HG02798 (cell line): ENCODE data around the gene PTPRN2.

Experiments used
- ATAC-seq: cut with Tn5 transposase; IDR thresholded peaks from one replicate; pipeline ENCODE4 v1.9.1; 2021; ENCODE audit warnings: mild to moderate bottlenecking; ENCODE audit not compliant: unreplicated experiment, poor library complexity

PTPRN2 gene

DNA sequence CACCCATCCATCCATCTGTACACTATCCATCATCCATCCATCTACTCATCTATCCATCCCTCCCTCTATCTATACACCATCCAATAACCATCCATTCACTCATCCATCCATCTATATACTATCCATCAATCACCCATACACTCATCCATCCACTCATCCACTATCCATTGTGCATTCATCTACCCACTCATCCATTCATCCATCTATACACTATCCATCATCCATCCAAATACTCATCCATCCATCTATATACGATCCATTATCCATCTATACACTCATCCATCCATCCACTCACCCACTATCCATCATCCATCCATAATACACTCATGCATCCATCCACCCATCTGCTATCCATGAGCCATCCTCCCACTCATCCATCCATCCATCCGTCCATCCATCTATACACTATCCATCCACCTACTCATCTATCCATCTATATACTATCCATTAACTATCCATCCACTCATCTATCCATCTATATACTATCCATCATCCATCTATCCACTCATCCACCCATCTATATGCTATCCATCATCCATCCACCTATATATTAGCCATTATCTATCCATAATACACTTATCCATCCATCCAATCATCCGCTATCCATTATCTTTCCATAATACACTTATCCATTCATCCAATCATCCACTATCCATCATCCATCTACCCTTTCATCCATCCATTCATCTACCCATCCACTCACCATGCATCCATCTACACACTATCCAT, 765.5 kb downstream of the PTPRN2 start:
- ATAC-seq: no peak

DNA sequence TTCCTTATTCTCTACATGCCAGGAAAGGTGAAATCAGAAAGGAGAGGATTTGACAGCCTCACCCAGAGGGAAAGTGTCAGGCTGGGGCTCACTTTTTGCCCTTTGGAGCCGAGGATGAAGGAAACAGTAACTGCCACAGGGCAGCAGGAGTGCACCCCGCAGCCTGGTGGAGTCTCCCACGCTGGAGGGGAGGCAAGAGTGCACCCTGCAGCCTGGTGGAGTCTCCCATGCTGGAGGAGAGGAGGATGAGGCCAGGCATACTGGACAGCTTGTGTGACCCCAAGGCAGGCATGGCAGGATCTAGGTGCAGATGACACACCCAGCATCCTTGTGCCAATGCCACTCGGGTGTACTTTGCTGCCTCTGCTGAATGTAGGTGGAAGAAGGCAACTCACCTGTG, 766.8 kb downstream of the PTPRN2 start:
- no peak for ATAC-seq

DNA sequence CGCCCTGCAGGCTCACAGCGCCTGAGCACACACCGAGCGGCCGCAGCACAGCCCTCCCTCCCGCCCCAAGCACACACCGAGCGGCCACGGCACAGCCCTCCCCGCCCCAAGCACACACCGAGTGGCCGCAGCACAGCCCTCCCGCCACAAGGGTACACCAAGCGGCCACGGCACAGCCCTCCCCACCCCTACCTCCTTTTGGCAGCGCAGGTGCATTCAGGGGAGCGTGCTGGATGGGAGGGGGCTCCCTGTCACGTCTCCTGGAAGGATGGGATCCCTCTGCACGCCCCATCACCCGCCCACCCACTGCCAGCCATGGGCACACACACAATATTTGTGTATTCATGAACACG, 768.2 kb downstream of the PTPRN2 start:
- ATAC-seq: no peak

DNA sequence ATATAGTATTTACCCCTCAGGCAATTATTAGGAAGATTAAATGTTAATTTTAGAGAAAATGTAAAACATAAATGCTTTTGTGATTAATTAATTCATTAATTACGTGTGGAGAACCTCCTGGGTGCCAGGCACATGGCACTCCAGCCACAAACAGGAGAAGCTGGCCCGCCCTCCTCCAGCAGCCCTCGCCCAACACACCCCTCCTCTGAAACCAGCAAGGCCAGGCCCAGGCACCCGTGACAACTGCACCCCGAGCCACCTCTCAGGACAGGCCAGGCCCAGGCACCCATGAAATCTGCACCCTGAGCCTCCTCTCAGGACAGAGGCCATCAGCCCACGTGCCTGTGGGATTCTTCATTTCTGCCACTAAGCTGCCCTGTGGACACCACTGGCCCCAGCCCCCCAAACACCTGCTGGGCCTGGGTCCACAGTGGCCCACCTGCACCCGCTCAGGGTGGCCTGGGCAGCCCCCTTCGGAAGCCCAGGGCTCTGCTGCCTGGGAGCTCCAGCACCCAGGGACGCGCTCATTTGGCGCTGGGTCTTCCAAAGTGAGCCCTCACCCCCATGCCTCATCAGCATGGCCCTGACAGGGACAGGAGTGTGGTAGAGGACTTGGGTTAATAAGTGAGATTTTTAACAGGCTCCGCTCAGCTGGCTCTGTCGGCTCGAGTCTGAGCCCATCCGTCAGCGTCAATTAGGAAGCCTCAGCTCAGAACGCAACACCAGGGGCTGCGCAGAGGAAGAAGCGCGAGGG, 768.7 kb downstream of the PTPRN2 start:
- ATAC-seq: no peak

DNA sequence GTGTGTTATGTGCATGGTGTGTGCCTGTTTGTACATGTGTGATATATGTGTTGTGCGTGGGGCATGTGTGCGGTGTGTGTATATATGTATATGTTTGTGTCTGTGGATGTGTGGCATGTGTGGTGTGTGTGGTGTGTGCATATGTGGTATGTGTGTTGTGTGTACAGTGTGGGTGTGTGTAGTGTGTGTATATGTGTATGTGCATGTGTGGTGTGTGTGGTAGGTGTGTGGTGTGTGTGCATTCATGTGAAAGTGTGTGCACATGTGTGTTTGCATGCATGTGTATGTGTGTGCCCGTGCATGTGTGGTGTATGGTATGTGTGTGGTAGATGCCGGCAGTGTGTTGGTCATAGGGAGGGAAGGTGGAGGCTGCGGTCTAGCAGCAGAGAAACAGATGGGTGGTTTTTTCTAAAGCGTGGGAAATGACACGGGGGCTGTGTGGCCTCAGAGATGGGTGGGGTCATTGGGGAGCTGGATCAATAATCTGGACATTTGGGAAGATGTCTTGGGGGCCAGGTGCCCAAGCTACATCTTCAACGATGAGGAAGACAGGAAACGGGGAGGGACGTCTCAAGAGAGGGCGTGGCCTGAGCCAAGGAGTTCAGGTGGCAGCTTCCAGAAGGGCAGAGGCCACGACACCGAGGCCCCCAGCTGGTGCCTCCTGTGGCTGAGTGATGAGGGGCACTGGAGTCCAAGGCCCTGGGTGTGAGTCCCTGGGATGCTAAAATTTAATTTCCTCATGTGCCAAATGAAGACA, 769.5 kb downstream of the PTPRN2 start:
- ATAC-seq: no peak

DNA sequence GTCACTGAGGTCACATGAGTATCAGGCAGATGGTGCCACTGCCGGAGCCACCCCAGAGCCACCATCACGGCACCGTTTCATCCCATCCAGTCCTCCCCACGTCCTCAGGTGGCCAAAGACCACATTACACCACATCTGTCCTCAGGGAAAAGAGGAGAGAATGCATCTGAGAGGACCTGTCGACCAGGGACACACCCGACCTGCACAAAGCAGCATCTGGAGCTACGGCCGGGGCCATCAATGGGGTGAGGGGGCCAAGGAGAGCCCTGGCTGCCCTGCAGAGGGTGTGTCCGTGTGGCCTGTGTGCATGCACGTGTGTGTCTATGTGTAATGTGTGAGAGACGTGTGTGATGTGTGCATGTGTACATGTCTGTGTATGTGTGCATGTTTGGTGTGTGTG, 770.2 kb downstream of the PTPRN2 start:
- no peak for ATAC-seq

DNA sequence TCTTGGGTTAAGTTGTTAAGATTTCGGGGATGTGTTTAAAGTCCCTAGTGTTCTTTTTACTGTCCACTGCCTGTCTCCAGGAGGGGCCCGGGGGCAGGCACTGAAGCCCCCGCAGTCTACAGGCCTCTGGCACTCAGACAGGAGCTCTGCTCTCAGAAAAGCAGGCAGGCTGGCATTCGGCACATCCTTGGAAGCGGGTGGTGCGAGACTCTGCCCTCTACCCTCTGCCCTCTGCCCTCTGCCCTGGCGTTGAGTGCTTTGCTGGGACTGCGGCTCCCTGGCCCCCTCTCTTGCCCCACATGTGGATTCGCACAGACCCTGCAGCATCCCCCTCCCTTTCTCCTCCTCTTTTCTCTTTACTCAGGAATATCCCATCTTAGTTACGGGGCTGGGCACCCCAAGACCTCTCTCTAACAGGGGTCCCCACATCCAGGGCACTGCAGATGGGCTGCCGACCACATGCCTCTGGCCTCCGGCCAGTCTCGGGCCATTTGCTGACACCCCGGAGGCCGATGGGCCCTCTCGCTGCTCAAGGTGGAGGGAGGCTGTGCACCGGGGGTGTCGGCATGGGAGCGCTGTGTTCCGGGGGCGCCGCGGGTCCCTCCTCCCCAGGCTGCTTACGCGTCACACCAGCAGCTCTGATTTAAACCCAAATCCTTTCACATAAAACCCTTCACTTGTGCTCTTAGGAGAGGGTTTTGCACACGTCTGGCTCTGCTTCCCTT, 770.9 kb downstream of the PTPRN2 start:
- no peak for ATAC-seq

DNA sequence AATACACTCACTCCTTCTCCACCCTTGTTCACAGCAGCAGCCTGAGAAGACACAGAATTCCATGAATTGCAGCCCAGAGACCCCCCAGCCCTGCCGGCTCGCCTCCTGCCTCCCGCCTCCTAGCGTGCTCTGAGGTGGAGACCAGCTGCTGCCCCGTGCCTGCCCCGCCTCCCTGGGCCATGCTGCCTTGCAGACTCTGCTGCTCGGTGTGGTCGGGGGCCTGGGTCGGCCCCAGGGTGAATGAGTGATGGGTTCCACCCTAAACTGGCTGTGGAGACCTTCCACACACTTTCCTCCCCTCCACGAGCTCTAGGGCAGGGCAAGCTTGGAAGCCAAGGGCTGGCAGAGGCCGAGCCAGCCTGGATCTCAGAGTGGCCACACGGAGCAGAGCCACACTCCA, 771.5 kb downstream of the PTPRN2 start:
- ATAC-seq: no peak

DNA sequence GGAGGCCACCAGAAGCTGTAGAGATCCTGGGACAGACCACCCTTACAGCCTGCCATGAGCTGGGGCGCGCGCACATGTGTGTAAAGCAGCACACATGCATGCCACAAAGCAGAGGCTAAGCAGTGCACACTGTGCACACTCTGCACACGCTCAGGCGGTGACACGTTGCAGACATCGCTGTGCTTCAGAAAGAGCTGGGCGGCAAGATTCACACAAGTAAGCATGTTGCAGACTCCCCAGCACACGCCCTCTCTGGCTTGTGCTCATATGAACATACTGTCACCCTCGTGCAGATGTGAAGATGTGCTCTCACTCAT, 772.0 kb downstream of the PTPRN2 start:
- no peak for ATAC-seq

DNA sequence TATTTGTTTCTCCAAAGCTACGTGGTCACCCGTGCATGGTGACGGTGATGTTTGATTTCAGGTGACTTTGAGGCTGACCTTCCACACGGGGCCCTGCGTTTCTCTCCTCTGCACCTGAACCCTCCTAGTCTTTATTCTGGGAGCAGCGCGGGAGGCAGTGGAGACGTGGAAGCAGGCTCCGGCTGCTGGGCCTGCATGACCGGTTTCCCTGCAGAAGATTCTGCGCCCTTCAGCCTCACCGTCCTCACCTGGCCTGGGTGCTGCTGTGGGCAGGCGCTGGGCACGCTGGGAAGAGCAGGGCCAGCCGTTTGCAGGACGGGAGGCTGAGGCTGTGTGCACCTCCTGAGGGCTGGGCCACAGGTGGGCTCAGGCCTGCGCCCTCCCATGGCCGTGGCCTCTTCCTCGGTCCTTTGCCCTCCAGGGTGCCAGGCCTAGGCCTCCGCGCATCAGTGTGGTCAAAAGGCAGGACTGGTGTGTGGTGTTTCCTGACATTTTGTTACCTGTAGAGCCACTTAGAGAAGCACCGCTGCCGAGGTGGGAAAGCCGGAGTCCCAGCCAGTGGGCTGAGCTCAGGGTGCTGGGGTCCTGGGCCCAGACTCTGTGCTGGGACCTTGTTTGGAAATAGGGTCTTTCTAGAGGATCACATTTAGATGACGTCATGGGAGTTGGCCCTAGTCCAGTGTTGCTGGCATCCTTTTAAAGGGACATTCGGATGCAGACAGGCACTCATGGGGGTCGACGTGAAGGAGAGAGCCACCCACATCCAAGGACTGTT, 772.5 kb downstream of the PTPRN2 start:
- ATAC-seq: no peak

DNA sequence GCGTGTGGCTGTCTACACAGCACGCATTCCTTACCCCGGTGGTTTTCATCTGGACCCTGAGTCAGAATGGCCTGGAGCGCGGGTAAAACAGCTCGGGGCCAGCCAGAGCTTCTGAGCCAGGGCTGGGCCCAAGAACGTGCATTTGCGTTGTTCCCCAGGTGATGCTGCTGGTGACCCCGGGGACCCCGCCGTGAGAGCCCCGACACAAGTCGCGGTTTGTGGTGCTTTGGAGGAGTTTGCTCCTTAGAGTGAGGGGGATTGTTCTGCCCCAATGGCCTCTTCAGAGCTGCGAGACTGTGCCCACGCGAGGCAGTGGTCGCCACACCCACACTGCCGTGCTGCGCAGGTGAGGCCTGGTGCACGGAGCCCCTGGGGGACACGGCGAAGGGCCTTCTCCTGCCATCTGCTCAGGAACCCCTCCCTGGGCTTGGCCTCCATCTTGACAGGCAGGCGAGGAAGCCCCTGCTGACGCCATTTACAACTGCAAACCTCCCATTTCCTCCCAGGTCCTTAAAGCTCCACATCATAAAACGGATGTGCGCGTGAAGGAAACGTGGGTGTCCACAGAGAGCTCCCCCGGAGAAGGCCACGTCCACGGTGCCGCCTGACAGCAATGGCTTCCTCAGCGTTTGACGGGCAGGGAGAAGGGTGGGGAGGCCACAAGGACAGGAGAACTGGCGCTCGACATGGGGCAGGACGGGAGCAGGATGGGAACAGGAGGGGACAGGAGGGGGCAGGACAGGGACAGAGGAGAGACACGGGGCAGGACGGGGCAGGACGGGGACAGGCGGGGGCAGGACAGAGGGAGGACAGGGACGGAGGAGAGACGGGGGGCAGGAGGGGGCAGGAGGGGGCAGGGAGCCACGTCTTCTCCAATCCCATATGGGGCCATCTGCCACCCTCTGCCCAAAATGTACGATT, 773.6 kb downstream of the PTPRN2 start:
- ATAC-seq: no peak

DNA sequence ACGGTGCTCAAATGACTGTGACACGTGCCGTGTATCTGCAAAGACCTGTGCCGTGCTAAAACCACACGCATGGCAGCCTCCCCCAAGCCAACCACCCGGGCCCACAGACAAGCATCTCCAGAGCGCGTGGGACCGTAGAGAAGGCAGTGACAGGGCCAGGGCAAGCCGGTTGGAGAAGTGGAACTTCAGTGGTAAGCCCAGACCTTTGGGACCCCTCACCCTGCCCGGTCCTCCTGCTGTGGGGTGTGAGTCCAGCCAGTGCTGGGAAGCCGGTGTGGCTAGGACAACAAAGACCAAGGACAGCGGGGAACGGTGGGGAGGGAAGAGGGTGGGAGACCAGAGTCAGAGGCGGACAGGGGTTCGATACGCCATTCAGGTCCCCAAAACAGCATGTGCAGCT, 774.6 kb downstream of the PTPRN2 start:
- ATAC-seq: no peak

DNA sequence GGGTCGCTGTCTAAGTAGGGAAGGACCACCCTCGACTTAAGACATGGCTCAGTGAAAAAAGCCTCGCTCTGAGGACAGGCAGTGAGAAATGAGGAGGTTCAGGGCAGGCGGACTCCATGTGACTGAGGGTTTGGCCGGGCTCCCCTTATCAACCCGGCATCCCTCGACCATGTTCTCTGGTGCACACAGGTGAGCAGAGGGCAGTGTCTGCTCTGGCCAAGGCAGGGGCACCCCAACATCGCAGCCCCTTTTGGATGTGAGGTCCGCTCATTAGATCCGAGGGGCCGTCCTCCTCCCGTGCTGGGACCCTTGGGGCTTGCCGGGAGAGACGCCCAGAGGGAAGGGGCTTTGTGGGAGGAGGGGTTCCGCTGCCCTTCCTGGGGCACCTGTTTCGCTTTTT, 775.7 kb downstream of the PTPRN2 start:
- ATAC-seq: no peak

DNA sequence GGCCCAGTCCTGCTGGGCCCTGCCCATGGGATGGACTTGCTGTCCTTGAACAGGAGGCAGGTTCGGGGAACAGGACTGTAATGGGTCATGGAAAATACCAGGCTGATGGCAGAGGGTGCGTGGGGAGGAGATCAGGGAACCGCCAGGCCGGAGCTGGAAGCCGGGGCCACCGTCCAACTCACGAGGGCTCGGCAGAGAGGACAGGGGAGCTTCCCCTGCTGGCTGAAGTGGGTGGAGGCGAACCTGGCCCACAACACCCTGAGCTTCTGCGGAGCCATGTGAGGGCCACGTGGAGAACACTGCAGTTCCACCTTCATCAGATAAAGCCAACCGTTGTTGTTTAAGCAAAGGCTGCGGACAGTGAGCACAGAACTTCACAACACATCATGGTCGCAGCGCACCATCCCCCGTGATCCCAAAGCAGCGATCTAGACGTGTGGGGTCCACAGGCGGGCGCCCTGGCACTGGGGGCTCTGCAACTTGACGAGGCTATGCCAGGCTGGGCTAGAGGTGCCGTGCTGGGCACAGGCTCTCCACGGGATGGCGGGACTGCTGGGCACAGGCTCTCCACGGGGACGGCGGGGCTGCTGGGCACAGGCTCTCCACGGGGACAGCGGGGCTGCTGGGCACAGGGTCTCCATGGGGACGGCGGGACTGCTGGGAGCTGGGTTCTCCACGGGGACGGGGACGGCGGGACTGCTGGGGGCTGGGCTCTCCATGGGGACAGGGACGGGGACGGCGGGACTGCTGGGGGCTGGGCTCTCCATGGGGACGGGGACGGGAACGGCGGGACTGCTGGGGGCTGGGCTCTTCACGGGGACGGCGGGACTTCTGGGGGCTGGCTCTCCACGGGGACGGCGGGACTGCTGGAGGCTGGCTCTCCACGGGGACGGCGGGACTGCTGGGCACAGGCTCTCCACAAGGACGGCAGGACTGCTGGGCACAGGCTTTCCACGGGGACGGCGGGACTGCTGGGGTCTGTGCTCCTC, 777.5 kb downstream of the PTPRN2 start:
- no peak for ATAC-seq

DNA sequence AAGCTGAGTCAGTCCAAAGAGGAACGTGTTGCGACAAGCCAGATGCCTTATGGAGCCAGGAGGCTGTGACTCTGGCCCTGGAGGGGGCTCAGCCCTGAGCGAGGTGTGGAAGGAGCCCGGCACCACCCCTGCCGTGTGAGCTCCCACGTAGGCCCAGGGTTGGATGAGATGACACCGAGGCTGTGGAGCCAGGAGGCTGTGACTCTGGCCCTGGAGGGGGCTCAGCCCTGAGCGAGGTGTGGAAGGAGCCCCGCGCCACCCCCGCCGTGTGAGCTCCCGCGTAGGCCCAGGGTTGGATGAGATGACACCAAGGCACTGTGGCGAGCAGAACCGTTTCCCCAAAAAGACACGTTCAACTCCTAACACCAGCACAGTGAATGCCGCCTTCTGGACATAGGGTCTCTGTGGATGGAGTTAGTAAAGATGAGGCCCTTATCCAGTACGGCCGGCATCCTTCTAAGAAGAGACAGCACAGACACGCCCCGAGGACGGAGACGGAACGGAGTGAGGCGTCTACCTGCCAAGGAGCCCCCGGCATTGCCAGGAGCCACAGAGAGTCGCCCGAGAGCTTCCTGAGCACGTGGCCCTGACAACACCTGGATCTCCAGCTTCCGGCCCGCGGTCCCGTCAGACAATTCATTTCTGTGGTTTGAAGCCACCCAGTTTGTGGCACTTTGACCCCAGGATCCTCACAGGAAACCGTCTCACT, 778.3 kb downstream of the PTPRN2 start:
- no peak for ATAC-seq

DNA sequence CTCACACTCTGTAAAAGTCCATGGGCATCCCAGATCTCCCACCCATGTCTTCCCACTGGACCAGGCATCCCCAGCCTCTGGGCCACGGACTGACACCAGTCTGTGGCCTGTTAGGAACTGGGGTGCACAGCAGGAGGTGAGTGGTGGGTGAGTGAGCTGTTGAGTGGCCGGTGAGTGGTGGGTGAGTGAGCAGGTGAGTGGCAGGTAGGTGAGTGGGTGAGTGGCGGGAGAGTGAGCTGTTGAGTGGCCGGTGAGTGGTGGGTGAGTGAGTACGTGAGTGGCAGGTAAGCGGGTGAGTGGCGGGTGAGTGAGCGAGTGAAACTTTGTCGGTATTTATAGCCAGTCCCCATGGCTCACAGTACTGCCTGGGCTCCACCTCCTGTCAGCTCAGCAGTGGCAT, 779.6 kb downstream of the PTPRN2 start:
- ATAC-seq: no peak

DNA sequence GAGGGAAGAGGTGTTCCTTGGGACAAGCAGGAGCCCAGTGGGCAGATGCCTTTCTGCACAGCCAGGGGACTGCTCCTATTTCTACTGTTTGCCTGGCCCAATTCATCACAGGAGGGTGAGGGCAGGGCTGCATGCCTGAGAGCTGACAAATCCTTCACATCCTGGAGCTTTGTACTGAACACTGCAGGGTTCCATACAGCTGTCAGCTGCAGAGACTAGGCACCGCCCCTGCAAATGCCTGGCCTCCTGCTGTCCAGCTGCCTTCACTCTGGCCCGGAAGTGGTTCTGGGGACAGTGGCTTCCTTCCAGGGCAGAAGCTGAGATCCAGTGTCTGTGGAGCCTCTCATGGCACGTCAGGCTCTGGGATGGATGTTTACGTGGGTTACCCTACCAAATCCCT, 780.1 kb downstream of the PTPRN2 start:
- no peak for ATAC-seq
